H9 (cell line): ENCODE results near the gene RBM42. TPM values are rescaled to one million over a fixed set of nuclear protein-coding genes. Genes with fewer than 3 reads are reported as not detected.

Experiments used
- DNase-seq: peaks from one replicate; pipeline ENCODE4 v3.0.0-alpha.2; 2017
- H2AFZ ChIP-seq: one replicate; pipeline ENCODE4 v1.6.1; 2013; ENCODE audit warnings: mild to moderate bottlenecking, low read length, control low read depth, moderate library complexity
- H2AK5ac ChIP-seq: 2 replicates; pipeline ENCODE4 v1.6.1; 2013; ENCODE audit warnings: low read length, control low read depth, mixed read lengths; ENCODE audit not compliant: insufficient read length
- H2BK120ac ChIP-seq: one replicate; pipeline ENCODE4 v1.6.1; 2013; ENCODE audit warnings: low read depth, mild to moderate bottlenecking, low read length, control low read depth, inconsistent platforms; ENCODE audit not compliant: poor library complexity, severe bottlenecking
- H2BK12ac ChIP-seq: 2 replicates; pipeline ENCODE4 v1.6.1; 2013; ENCODE audit warnings: low read length, control low read depth, mixed read lengths, low read depth; ENCODE audit not compliant: insufficient read length
- H2BK15ac ChIP-seq: 2 replicates; pipeline ENCODE4 v1.6.1; 2013; ENCODE audit warnings: low read depth, low read length, control low read depth
- H2BK20ac ChIP-seq: one replicate; pipeline ENCODE4 v1.6.1; 2013; ENCODE audit warnings: low read depth, mild to moderate bottlenecking, low read length, control low read depth, inconsistent platforms; ENCODE audit not compliant: poor library complexity, severe bottlenecking
- H2BK5ac ChIP-seq: 2 replicates; pipeline ENCODE4 v1.6.1; 2013; ENCODE audit warnings: low read length, control low read depth, mixed read lengths; ENCODE audit not compliant: insufficient read length
- H3K14ac ChIP-seq: 2 replicates; pipeline ENCODE4 v1.6.1; 2013; ENCODE audit warnings: low read length, control low read depth; ENCODE audit not compliant: insufficient read depth
- H3K18ac ChIP-seq: 2 replicates; pipeline ENCODE4 v1.6.1; 2013; ENCODE audit warnings: low read depth, mild to moderate bottlenecking, mixed read lengths, low read length, control low read depth; ENCODE audit not compliant: insufficient read length
- H3K23ac ChIP-seq: 2 replicates; pipeline ENCODE4 v1.6.1; 2013; ENCODE audit warnings: low read length, control low read depth, mixed read lengths, low read depth; ENCODE audit not compliant: insufficient read length
- H3K23me2 ChIP-seq: 2 replicates; pipeline ENCODE4 v1.6.1; 2013; ENCODE audit warnings: low read depth, mild to moderate bottlenecking, mixed read lengths, low read length, control low read depth; ENCODE audit not compliant: insufficient read length, poor library complexity, severe bottlenecking
- H3K27ac ChIP-seq: 2 replicates; pipeline ENCODE4 v1.5.1; 2013; ENCODE audit warnings: low read length, control low read depth, mixed read lengths, low read depth; ENCODE audit not compliant: insufficient read length
- H3K27me3 ChIP-seq: 2 replicates; pipeline ENCODE4 v1.6.1; 2013; ENCODE audit warnings: low read length, control low read depth, inconsistent platforms; ENCODE audit not compliant: insufficient read depth
- H3K4ac ChIP-seq: 2 replicates; pipeline ENCODE4 v1.6.1; 2013; ENCODE audit warnings: low read depth, mild to moderate bottlenecking, control low read depth, inconsistent platforms, low read length, moderate library complexity
- H3K4me1 ChIP-seq: 2 replicates; pipeline ENCODE4 v1.6.1; 2013; ENCODE audit warnings: low read length, control low read depth, inconsistent platforms; ENCODE audit not compliant: insufficient read depth
- H3K4me2 ChIP-seq: 2 replicates; pipeline ENCODE4 v1.6.1; 2013; ENCODE audit warnings: low read length, control low read depth, mixed read lengths; ENCODE audit not compliant: insufficient read length, insufficient read depth
- H3K56ac ChIP-seq: 2 replicates; pipeline ENCODE4 v1.6.1; 2013; ENCODE audit warnings: low read depth, mild to moderate bottlenecking, mixed read lengths, low read length, control low read depth; ENCODE audit not compliant: insufficient read length
- H3K79me1 ChIP-seq: 2 replicates; pipeline ENCODE4 v1.6.1; 2013; ENCODE audit warnings: low read depth, mild to moderate bottlenecking, moderate library complexity, low read length, control low read depth, inconsistent platforms; ENCODE audit not compliant: insufficient read depth, poor library complexity, severe bottlenecking
- H3K79me2 ChIP-seq: 2 replicates; pipeline ENCODE4 v1.6.1; 2013; ENCODE audit warnings: low read length, control low read depth, inconsistent platforms; ENCODE audit not compliant: insufficient read depth
- H3K9ac ChIP-seq: 2 replicates; pipeline ENCODE4 v1.6.1; 2013; ENCODE audit warnings: low read length, control low read depth, mixed read lengths; ENCODE audit not compliant: insufficient read length; ENCODE audit errors: extremely low read depth
- H3K9me3 ChIP-seq: one replicate; pipeline ENCODE4 v1.6.1; 2013; ENCODE audit warnings: low read depth, low read length, inconsistent platforms; ENCODE audit not compliant: control insufficient read depth
- H3T11ph ChIP-seq: one replicate; pipeline ENCODE4 v1.6.1; 2013; ENCODE audit warnings: mild to moderate bottlenecking, low read length, control low read depth, inconsistent platforms
- H4K20me1 ChIP-seq: one replicate; pipeline ENCODE4 v1.6.1; 2013; ENCODE audit not compliant: control insufficient read depth, insufficient read length, insufficient read depth
- H4K5ac ChIP-seq: 2 replicates; pipeline ENCODE4 v1.6.1; 2013; ENCODE audit warnings: low read depth, mild to moderate bottlenecking, mixed read lengths, low read length, control low read depth; ENCODE audit not compliant: insufficient read length
- H4K8ac ChIP-seq: replicated peaks from 2 replicates; pipeline ENCODE4 v1.6.1; 2013; ENCODE audit warnings: low read length, control low read depth, mixed read lengths, low read depth; ENCODE audit not compliant: insufficient read length
- H4K91ac ChIP-seq: 2 replicates; pipeline ENCODE4 v1.6.1; 2013; ENCODE audit warnings: low read depth, mild to moderate bottlenecking, moderate library complexity, mixed read lengths, low read length, control low read depth; ENCODE audit not compliant: insufficient read length
- H3K27ac Mint-ChIP-seq, 3 experiments: 2 replicates in 2 of 3; 3 replicates in 1 of 3; pipeline ENCODE4 v1.8.0; 2020 to 2021; ENCODE audit warnings: mixed read lengths in 3 of 3, mild to moderate bottlenecking in 1 of 3, moderate library complexity in 1 of 3
- H3K27me3 Mint-ChIP-seq: 2 replicates; pipeline ENCODE4 v1.8.0; 2021; ENCODE audit warnings: low read depth, mild to moderate bottlenecking, moderate library complexity, mixed read lengths
- H3K36me3 Mint-ChIP-seq, 3 experiments: 2 replicates in 2 of 3; 3 replicates in 1 of 3; pipeline ENCODE4 v1.8.0; 2020 to 2021; ENCODE audit warnings: low read depth in 3 of 3, mixed read lengths in 3 of 3; ENCODE audit not compliant: insufficient read depth in 1 of 3
- H3K4me1 Mint-ChIP-seq, 2 experiments: 2 replicates each; pipeline ENCODE4 v1.8.0; 2020; ENCODE audit warnings: mixed read lengths in 2 of 2
- H3K4me3 Mint-ChIP-seq, 2 experiments: 2 replicates in 1 of 2; 3 replicates in 1 of 2; pipeline ENCODE4 v1.8.0; 2020 to 2021; ENCODE audit warnings: mild to moderate bottlenecking in 2 of 2, mixed read lengths in 2 of 2, moderate library complexity in 1 of 2
- H3K9me3 Mint-ChIP-seq, 2 experiments: 2 replicates in 1 of 2; 3 replicates in 1 of 2; pipeline ENCODE4 v1.8.0; 2020; ENCODE audit warnings: mild to moderate bottlenecking in 2 of 2, mixed read lengths in 2 of 2, moderate library complexity in 1 of 2
- WGBS: extraction: QIAGEN DNeasy Blood & Tissue Kit; methylation state at CpG from one replicate; pipeline ENCODE4 v1.1.7; 2013; ENCODE audit warnings: missing lambda C conversion rate, low lambda C conversion rate, mixed read lengths; ENCODE audit not compliant: insufficient read length; ENCODE audit errors: extremely low coverage; 5-methylcytosine and 5-hydroxymethylcytosine counted together
- total RNA-seq: library from RNA; stranded (reverse); gene quantifications from 2 replicates; pipeline ENCODE4 v1.2.1, GENCODE V29; 2021
- TF ChIP-seq, protein P1 (sequence below): fragments of 200-600 bp; sonication (generic); conservative IDR thresholded peaks from 3 replicates; pipeline ENCODE4 v1.8.0; 2021; ENCODE audit warnings: antibody characterized with exemption, mild to moderate bottlenecking

Gene RBM42
- total RNA-seq, 1 experiment from 2014 or later = 83.3 TPM

DNA sequence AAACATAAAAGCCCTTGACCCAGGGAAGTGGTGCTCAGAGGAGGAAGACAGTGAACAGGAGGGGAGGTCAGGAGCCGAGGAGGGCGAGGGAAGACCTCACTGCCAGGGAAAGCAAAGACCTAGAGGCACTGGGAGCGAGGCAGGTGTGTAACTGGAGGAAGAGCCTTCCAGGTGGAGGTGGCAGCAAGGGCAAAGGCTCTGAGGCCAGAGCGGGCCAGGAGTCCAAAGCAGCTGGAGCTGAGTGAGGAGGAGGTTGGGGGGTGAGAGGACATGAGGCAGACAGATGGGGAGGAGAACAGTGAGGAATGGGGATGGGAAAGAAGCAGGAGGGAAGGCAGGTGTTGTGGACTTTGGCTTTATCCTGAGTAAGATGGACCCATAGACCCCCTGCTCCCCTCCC, 41.1 kb downstream of the RBM42 start:
- Mint-ChIP-seq H3K27ac (no peak overlapping the region), H3K4me1 (peaks cover 4 to 6% of the 10 kb centered on the region in 2 experiments; a peak in 3 of 4 replicates), H3K27me3 (peaks cover 25% of the 10 kb centered on the region), H3K4me3 (no peak overlapping the region; a peak in 1 of 5 replicates), H3K9me3 (no peaks in the 10 kb centered on the region), H3K36me3 (no peaks in the 10 kb centered on the region; a peak in 3 of 7 replicates)
- no peak overlapping the region for H3T11ph ChIP-seq
- H2BK5ac ChIP-seq = no peak overlapping the region
- H3K4me1 ChIP-seq = no peaks in the 10 kb centered on the region
- H2BK15ac ChIP-seq = no peak overlapping the region
- no peak overlapping the region for H4K8ac ChIP-seq
- no peak overlapping the region for H3K4ac ChIP-seq
- H2BK20ac ChIP-seq = no peak overlapping the region
- TF ChIP-seq, protein P1, sequence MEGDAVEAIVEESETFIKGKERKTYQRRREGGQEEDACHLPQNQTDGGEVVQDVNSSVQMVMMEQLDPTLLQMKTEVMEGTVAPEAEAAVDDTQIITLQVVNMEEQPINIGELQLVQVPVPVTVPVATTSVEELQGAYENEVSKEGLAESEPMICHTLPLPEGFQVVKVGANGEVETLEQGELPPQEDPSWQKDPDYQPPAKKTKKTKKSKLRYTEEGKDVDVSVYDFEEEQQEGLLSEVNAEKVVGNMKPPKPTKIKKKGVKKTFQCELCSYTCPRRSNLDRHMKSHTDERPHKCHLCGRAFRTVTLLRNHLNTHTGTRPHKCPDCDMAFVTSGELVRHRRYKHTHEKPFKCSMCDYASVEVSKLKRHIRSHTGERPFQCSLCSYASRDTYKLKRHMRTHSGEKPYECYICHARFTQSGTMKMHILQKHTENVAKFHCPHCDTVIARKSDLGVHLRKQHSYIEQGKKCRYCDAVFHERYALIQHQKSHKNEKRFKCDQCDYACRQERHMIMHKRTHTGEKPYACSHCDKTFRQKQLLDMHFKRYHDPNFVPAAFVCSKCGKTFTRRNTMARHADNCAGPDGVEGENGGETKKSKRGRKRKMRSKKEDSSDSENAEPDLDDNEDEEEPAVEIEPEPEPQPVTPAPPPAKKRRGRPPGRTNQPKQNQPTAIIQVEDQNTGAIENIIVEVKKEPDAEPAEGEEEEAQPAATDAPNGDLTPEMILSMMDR = no peak
- no peaks in the 10 kb centered on the region for H3K27me3 ChIP-seq
- H2AK5ac ChIP-seq = no peak overlapping the region
- WGBS = no CpG with 5 or more reads among the region's 4 CpGs
- H3K27ac ChIP-seq = no peak overlapping the region
- H3K56ac ChIP-seq = no peak overlapping the region
- no peak overlapping the region for H2BK12ac ChIP-seq
- H3K14ac ChIP-seq = no peak overlapping the region; the same call in 1 of the 2 replicates
- no peak overlapping the region for H3K23ac ChIP-seq
- H3K9ac ChIP-seq = no peak overlapping the region
- no peak overlapping the region for H3K18ac ChIP-seq
- no peak overlapping the region for H4K5ac ChIP-seq
- no peaks in the 10 kb centered on the region for H3K79me2 ChIP-seq
- no peak overlapping the region for H3K4me2 ChIP-seq
- H2BK120ac ChIP-seq = no peak overlapping the region
- H4K91ac ChIP-seq = no peak overlapping the region
- H3K23me2 ChIP-seq = peaks cover 8% of the 10 kb centered on the region
- H3K79me1 ChIP-seq = no peaks in the 10 kb centered on the region
- H4K20me1 ChIP-seq = no peaks in the 10 kb centered on the region
- H2AFZ ChIP-seq = no peak overlapping the region
- no peak for DNase-seq
- H3K9me3 ChIP-seq = no peaks in the 10 kb centered on the region
